DOHH2 (cell line): Measurements from ENCODE around the gene CCL22.

ENCODE experiments used
- CTCF ChIP-seq: fragments of 200-600 bp; sonication (generic); IDR thresholded peaks from one replicate; pipeline ENCODE4 v1.5.1; 2014; ENCODE audit warnings: antibody characterized with exemption, mild to moderate bottlenecking, low read depth, low read length; ENCODE audit not compliant: poor library complexity, severe bottlenecking
- EZH2phosphoT487 ChIP-seq: fragments of 200-600 bp; sonication (generic); IDR thresholded peaks from 2 replicates; pipeline ENCODE4 v1.6.1; 2017; ENCODE audit warnings: borderline replicate concordance, mild to moderate bottlenecking, antibody characterized with exemption, low read length, moderate library complexity, mixed read lengths

DNA sequence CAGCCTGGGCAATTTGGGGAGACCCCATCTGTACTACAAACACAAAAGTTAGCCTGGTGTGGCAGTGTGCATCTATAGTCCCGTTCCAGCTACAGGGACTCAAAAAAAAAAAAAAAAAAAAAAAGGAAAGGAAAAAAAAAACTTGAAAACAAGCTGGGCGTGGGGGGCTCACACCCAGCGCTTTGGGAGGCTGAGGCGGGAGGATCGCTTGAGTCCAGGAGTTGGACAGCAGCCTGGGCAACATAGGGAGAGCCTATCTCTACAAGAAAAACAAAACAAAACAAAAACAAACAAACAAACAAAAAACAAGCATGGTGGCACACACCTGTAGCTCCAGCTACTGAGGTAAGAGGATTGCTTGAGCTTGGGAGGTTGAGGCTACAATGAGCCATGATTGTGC is 33.1 kb downstream of the CCL22 start:
- TF ChIP-seq CTCF (no peak), EZH2phosphoT487 (no peak)
